HG03439 (cell line): ENCODE measurements around the gene XPR1.

Experiments used
- ATAC-seq: cut with Tn5 transposase; IDR thresholded peaks from one replicate; pipeline ENCODE4 v1.9.1; 2021; ENCODE audit warnings: mild to moderate bottlenecking, moderate library complexity; ENCODE audit not compliant: unreplicated experiment

Gene XPR1

GRCh38 chr1:180884588-180885300 is 252.9 kb downstream of the XPR1 start:
- no peak for ATAC-seq

GRCh38 chr1:180886338-180886737 is 254.5 kb downstream of the XPR1 start:
- no peak for ATAC-seq

DNA sequence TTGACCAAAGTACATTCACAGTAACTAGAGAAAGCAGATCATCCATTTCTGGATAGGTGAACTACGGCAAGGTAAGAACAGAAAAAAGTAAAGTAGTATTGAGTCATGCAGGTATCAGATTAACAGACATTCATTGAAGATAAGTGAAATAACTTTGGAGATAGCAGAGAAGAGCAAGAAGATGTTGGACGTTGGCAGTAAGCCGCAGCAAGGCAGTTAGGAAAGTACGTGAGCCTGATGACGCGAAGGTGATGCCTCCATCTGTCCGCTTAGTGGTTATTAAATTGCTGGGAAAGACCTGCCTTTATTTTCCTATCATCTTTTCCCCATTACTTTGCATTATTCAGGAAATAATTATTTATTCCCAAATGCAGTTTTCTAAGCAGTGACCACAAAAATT is 256.0 kb downstream of the XPR1 start:
- ATAC-seq: no peak

DNA sequence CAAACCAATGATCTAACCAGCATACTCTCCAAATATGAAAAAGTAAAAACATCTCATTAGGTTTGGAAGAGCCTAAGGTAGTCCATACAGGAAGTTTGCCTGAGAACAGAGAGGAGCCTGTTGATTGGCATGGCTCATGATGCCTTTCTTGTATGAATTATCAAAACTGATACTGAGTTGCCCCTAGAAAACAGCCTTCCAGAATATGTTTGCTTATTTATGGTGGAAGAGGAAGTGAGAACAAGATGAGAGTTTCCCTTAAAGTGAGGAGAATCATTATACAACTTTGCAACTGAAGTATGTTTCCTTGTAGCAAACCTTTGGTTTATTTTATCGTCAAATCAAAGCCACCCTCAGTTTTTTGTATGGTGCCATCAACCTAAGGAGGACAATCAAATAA is 257.0 kb downstream of the XPR1 start:
- ATAC-seq: no peak

- ATAC-seq: no peak
Observed at GRCh38 chr1:180889325-180889724, 257.5 kb downstream of the XPR1 start.

DNA sequence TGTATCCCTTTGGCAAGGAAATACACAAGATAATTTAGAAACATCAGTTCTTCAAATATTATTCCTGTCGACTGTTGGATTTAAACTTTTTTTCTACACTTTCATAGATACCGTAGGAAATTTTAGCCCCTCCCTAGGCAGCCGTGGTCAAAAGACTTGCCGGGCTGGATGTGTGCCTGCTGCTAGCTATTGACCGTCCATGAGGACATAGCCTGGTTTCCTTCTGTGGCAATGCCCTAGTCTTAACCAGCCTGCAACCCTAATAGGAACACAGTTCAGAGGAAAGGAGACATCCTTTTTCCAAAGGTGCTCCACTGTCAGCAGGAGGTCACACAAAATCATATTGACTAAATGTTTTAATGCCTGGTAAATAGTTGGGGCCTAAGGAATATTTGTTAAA is 260.4 kb downstream of the XPR1 start:
- no peak for ATAC-seq

DNA sequence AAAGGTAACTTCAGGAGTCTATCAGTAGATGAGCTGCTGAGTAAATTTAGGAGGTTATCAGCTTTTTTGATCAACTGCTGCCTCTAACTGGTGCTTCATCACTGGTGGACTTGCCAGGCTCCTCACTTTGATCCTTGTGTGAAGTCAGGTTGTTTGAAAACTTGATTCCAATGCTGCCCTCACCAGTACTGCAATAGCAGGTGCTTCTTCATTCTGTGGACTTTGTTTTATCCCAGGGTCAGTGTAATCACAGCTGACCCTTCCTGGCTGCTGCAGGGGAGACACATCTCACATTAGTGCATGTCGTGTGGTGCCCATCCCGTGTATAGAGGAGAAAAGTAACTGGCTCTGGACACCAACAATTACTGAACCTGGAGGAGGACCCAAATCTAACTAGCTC is 260.9 kb downstream of the XPR1 start:
- ATAC-seq: no peak

GRCh38 chr1:180893614-180894013 is 261.8 kb downstream of the XPR1 start:
- no peak for ATAC-seq

GRCh38 chr1:180896161-180896560 is 264.3 kb downstream of the XPR1 start:
- no peak for ATAC-seq

GRCh38 chr1:180898441-180899219 is 266.8 kb downstream of the XPR1 start:
- ATAC-seq: no peak

DNA sequence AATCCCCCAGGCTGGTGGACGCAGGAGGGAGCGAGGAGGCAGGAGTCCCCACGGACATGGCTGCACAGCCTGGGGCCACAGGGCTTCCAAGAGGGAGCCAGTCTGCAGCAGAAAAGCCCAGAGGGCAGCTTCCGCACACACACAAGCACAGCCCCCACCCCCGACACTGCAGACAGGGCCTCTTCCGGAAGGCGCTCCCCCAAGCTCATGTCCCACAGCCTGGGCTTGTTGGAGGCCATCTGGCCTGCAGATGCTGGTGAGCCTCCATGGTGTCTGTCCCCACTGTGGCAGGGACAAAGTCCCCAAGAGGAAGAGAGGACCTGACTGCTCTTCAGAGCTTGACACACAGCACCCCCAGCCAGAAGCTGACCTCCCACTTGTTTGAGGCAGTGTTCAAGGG is 267.4 kb downstream of the XPR1 start:
- no peak for ATAC-seq

DNA sequence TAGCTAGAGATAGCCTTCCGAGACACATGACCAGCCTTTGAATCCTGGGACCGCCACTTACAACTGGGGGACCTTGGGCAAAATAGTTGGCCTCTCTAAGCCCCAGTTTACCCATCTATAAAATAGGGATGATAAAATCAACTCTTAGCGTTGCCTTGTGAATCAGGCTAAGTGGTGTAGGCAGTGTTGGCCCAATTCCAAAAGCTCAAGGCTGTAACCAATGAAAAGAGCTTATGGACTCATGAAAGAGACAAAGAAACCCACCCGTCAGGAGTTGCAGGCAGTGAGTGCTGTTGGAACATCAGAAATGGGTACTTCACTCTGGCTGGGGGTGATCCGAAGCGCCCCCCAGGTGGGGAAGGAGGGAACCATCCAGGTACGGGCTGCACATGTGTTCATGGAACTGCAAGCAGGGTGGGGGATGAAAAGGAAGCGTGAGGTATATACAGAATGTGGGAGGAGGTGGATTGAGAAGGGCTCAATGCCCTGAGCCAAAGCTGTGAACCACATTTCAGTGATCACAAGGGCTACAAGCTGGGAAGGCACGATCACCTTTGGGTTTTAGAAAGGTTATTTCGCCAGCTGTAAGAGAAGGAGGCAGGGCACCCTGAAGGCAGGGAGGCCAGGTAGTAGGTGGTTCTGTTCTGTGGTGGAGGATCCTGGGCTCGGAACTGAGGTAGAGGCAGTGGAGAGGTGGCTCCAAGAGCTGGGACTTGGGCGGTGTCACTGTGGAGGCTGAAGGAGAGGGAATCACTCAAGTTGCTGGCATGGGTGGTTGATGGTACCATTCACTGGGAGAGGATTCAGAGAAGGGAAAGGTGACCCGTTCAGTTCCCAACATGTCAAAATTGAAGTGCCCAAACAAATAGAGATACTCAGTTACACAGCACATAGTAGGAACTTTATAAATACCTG is 269.5 kb downstream of the XPR1 start:
- ATAC-seq: no peak

DNA sequence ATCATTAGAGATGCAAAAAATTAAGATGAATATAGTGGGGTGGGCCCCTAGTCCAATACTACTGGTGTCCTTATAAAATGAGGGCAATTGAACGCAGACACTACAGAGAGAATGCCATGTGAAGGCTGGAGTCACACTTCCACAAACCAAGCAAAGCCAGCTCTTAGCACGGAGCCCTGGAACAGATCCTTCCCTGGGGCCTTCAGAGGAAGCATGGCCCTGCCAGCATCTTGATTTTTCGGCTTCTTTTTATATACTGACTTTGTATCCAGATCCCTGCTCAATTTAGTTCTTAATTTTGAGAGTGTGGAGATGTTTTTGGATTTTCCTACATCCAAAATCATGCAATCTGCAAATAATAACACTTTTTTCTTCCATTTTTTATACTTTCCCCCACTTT is 270.7 kb downstream of the XPR1 start:
- ATAC-seq: no peak

GRCh38 chr1:180905927-180906326 is 274.1 kb downstream of the XPR1 start:
- ATAC-seq: no peak

DNA sequence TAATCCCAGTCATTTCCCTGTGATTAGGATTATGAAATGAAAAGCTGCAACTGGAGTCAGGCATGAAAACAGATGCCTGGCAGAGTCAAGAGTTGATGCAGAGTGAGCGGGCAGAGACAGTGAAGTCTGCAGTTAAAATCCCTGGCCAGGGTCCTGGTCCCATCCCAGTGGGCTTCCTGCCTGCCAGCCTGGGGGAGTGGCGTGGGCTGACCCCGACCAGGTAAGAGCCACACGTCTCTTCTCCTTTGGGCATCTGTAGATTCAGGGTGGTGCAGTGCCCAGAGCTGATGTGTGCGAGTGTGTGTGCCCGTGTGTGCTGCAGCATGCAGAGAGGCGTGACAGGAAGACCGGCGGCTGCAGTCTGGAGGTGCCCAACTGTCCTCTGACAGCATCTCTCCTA is 274.7 kb downstream of the XPR1 start:
- no peak for ATAC-seq

DNA sequence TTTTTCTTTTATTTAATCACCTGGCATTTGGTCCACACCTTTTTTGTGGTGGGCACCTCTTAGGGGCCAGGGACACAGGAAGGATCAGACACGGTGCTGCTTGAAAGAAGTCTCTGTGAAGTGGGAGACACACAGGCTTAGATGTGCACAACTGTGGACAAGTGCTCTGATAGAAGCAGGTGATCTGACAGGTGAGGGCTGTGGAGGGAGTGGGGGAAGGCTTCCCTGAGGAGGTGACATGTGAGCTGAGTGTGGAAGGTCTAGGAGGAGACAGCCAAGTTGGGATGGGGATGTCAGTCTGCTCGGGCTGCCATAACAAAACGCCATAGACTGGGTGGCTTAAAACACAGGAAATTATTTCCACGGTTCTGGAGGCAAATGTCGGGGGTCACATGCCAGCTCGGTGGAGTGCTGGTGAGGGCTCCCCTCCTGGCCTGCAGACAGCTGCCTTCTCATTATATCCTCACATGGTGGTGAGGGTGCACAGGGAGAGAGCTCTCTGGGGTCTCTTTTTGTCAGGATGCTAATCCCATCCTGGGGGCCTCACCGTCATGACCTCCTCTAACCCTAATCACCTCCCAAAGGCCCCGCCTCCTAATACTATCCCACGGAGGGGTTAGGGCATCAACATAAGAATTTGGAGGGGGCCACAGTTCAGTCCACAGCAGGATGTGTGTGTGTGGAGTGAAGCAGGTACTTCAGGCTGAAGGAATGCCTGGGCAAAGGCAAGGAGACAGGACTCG is 275.7 kb downstream of the XPR1 start:
- ATAC-seq: no peak

DNA sequence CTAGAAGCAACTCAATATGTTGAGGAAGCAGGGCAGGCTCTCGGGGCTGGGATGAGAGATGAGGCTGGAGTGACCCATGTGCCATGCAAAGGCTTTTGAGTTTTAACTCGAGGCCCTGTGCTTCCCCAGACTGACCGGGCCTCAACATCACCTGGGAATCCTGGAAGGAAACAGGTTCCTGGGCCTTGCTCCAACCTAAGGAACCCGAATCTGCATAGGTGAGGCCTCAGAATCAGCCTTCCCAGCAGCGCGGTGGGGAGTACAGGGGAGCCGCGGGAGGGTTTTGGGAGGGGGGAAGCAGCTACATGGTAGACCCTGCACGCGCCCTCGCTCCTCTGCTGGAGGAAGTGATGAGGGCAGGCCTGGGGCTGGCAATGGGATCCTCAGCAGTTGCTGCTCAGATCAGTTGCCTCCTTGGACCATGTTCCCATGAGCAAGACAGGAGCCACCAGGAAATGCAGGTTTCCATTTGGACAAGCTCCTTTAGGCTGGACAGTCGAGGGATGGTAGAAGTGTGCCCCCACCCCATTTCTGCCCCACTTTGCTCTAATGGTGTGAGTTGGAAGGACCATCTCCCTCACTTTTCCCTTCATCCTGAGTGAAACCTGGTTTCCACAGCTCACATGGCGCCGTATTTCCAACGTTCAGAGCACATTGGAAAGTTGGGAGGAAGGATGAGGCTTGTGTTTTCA is 276.4 kb downstream of the XPR1 start:
- ATAC-seq: no peak

- peak; percentile 52 for ATAC-seq
Observed at GRCh38 chr1:180909005-180909414, 277.2 kb downstream of the XPR1 start.

DNA sequence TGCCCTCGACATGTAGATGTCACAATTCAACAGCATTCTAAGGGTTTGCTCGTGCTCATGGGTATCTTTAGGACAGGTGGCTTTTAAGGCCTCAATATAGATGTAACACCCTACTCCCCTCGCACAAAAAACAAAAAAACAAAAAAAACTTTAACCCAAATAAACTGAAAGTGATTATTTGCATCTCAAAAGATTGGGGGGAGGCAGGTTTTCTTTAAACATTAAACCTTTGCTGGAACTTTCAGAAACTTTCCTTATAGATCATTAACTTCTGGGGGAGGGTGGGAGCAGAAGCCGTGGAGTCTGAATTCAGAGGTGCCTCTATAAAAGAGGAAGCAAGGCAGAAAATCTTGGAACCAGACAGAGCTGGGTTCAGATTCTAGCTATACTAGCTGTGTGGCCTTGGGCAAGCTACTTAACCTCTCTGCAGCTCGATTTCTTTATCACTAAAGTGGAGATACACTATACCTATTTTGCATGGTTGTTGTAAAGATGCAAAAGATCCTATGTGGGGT is 277.7 kb downstream of the XPR1 start:
- ATAC-seq: no peak

DNA sequence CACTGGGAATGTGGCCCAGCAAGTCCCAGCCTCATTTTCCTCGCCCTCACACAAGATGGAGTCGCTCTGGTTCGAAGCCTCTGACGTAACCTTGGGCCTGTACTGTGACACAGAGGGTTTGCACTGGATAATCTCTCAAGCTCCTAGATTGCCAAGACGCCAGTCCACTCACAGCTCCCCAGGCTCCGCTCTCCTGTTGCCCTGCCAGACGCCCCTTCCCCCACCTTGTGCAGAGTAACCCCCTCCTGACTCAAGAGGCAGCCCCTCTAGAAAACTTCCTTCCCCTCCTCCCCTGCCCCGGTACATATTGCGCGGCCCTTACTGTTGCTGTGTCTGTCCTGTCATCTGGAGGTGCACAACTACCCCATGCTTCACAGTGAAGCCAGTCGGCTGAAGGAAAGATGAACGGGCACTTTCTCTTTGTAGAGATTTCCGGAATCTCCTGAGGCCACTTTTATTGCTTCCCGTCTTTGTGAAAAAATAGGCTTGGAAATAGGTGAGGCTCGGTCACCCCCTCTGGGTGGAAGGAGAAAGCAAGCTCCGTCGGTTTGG is 279.9 kb downstream of the XPR1 start:
- no peak for ATAC-seq
